Spleen (tissue), 3 donors: ENCODE results near the gene BTBD2.

Experiments
- POLR2A ChIP-seq, 3 donors: fragments of 450-650 bp; IDR thresholded peaks; one replicate each; pipeline ENCODE4 v1.5.1; 2017; ENCODE audit warnings: antibody characterized with exemption in 3 of 3, mild to moderate bottlenecking in 1 of 3
- POLR2AphosphoS5 ChIP-seq, 3 donors: sonication (generic); formaldehyde crosslinking; IDR thresholded peaks; one replicate each; pipeline ENCODE4 v1.5.1; 2017; ENCODE audit warnings: antibody characterized with exemption in 3 of 3

GRCh38 chr19:2061495-2062388, 46.2 kb upstream of the BTBD2 start:
- TF ChIP-seq POLR2AphosphoS5 (IDR thresholded peaks at IDR 0.05) (peak; percentile 80 to 96 (median 91)), POLR2A (IDR thresholded peaks at IDR 0.05) (no peak)
